GM21619 (cell line): ENCODE measurements around the gene AKAP7.
"Not testable (repeated sequence)": the region's sequence is repeated elsewhere in the genome, so short reads cannot be mapped to it uniquely, and the experiment has no call there.

ENCODE experiments used
- ATAC-seq: cut with Tn5 transposase; IDR thresholded peaks from one replicate; pipeline ENCODE4 v1.9.1; 2021; ENCODE audit not compliant: unreplicated experiment

Gene AKAP7

GRCh38 chr6:131288214-131288613, 152.9 kb downstream of the AKAP7 start:
- ATAC-seq = no peak

DNA sequence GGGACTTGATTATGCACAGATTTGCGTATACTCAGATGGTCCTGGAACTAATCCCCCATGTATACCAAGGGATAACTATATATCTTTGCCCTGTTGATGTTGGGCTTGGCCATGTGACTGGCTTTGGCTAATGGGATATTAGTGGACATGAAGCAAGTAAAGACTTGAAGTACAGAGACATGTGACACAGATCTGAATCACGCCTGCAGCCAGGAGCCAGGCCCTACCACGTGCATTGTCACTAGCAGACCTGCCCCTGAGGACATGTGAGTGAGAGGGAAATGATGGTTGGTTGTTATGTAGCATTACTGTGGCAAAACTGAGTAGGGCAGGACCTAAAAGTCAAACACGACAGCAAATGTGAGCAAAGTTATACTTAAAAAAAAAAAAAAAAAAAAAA, 155.7 kb downstream of the AKAP7 start:
- no peak for ATAC-seq

DNA sequence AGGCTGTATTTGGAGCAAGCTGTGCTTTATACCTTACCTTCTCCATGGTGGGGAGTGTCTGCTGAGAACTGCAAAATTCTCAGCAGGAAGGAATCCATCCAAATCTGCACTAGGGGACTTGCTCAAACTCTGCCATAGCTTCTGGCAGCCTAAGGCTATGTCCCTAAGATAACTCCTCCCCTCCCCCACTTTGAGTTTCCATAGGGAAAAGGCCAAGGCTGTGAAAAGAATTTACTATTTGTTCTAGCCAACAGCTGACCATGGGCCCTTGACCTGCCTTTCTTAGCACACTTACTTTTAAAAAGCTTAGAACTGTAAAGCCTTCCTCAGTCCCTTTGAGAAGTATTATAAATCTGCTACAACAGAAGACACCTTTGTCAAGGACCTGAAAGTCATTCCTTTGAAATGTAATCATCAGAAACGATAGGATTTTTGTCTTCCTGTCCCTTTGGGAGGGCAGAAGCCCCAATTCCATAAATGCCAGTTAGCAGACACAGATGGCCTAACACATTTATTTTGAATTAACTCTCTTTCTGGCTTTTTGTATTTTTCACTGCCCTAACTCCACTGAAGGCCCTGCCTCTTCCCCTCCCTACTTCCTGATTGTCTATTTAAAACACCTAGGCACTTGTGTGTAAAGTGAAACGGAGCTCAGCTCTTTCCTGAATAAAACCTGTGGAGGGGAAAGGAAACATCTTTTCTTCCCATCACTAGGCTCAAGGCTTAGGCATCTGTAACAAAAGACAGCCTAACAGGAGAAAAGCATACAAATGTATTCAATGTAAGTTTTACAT, 157.1 kb downstream of the AKAP7 start:
- ATAC-seq = no peak

DNA sequence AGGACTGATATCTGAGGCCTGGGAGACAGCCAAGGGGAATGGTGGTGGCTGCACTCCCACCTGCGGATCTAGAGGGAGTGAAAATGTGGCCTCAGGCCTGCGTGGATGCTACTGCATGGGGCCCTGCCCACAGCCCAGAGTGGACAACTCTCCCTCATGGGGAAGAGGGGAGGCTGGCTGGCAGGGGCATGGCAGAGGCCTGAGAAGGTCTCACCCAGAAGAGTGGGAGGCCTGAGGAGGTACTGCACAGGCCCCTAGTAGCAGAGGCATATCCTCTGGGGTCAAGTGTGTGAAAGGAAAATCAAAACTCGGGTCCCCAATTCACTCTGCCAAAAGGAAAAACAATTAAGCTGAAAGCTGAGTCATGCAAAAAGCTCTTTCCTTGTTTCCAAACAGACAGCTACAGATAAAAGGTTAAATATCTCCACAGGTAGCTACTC, 158.2 kb downstream of the AKAP7 start:
- no peak for ATAC-seq

DNA sequence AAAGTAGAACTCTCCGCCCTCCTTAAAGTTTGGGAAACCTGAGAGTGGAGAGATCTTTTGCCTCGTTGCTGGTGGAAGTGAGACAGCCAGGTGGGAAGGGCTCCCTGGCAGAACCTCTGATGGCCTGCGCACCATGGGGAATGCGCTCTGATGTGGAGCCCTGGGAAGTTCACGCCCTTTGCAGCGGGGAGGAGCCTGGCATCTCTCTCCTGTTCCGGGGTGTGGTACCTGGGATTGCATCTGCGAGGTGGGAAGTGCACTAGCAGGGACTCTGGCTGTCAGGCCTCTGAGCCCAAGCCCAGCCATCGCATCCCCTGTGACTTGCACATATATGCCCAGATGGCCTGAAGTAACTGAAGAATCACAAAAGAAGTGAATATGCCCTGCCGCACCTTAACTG, 159.8 kb downstream of the AKAP7 start:
- ATAC-seq = no peak

DNA sequence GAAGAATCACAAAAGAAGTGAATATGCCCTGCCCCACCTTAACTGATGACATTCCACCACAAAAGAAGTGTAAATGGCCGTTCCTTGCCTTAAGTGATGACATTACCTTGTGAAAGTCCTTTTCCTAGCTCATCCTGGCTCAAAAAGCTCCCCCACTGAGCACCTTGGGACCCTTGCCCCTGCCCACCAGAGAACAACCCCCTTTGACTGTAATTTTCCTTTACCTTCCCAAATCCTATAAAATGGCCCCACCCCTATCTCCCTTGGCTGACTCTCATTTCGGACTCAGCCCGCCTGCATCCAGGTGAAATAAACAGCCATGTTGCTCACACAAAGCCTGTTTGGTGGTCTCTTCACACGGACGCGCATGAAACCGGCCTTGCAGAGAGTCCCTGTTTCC, 165.6 kb downstream of the AKAP7 start:
- ATAC-seq = not testable (repeated sequence)

GRCh38 chr6:131303338-131303930, 168.2 kb downstream of the AKAP7 start:
- ATAC-seq = no peak

- no peak for ATAC-seq
Measured at GRCh38 chr6:131305037-131305850, 170.0 kb downstream of the AKAP7 start.

- no peak for ATAC-seq
Measured at GRCh38 chr6:131309437-131309836, 174.2 kb downstream of the AKAP7 start.

DNA sequence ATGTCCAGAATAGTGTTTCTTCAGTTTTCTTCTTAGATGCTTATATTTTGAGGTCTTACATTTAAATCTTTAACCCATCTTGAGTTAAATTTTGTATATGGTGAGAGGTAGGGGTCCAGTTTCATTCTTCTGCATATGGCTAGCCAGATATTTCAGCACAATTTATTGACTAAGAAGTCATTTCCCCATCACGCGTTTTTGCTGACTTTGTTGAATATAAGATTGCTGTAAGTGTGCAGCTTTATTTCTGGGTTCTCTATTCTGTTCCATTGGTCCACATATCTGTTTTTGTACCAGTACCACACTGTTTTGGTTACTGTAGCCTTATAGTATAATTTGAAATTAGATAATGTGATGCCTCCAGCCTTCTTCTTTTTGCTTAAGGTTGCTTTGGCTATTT, 179.6 kb downstream of the AKAP7 start:
- ATAC-seq = no peak

DNA sequence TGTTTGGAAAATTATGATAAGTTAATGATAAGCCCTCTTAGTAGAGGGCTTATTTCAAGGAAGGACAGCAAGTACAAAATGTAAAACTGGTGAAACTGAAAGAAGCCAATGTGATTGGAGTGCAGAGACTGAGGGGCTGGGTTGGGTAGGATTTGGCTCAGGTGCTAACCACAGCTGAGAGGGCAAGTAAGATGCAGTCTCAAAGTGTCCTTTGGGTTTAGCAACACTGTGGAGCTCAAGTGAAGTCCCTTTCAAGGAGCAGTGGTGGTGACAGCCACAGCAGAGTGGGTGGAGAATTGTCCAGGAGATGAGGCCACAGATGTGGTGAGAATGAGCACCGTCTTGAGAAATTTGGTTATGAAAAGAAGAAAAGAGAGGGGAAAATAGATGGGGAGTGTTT, 181.4 kb downstream of the AKAP7 start:
- no peak for ATAC-seq

- ATAC-seq = no peak
Measured at GRCh38 chr6:131317516-131317915, 182.2 kb downstream of the AKAP7 start.

DNA sequence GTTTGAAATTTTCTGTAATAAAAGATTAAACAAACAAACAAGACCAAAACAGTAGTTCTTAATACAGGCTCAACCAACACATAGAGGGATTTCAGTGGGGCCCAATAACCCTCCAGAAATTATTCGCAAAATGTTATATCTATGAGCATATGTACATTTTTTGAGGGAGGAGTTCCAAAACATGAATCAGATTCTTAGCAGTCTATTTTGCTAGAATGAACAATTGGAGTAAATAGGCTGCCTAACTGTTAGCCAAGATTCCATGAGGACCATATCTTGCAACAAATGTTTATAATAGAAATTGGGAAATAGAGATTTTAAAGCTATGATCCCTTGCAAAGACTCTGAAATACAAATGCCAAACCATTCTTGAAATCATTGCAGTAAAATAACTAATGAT, 186.3 kb downstream of the AKAP7 start:
- ATAC-seq = no peak

- no peak for ATAC-seq
Measured at GRCh38 chr6:131322125-131322524, 186.9 kb downstream of the AKAP7 start.

GRCh38 chr6:131325669-131326068, 190.4 kb downstream of the AKAP7 start:
- not testable (repeated sequence) for ATAC-seq

GRCh38 chr6:131328727-131329126, 193.5 kb downstream of the AKAP7 start:
- ATAC-seq = not testable (repeated sequence)

- ATAC-seq = no peak
Measured at GRCh38 chr6:131331151-131331550, 195.9 kb downstream of the AKAP7 start.

DNA sequence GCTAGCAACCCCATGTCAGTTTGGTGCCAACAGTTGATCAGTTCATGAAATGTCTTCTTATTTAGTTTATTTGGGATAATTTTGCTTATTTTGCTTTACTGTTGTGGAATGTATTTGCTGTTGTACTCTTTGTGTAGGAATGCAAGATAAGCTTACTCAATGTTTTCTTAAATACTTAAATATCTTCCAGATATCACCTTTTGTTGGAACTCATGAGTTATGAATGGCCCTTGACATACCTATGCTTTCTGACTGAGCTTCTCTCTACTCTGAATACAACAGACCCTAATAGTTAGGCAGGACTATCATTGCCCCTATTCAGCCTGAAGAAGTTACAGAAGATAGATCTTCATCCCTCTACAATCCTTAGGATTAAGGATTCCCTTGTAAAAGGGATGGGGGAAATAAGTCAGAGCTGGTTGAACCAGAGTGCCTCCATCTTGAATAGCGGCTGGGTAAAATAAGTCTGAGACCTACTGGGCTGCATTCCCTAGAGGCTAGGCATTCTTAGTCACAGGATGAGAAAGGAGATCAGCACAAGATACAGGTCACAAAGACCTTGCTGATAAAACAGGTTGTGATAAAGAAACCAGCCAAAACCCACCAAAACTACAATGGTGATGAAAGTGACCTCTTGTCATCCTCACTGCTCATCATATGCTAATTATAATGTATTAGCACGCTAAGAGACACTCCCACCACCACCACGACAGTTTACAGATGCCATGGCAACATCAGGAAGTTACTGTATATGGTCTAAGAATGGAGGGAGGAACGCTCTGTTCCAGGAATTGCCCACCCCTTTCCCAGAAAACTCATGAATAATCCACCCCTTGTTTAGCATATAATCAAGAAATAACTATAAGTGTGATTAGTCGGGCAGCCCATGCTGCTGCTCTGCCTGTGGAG, 196.9 kb downstream of the AKAP7 start:
- ATAC-seq = no peak
